Measurements from ENCODE around the gene MS4A1. TPM values are rescaled to one million over a fixed set of nuclear protein-coding genes. Genes with fewer than 3 reads are reported as not detected.

MS4A1 gene
- total RNA-seq, 1 experiment from 2014 or later: not detected

DNA sequence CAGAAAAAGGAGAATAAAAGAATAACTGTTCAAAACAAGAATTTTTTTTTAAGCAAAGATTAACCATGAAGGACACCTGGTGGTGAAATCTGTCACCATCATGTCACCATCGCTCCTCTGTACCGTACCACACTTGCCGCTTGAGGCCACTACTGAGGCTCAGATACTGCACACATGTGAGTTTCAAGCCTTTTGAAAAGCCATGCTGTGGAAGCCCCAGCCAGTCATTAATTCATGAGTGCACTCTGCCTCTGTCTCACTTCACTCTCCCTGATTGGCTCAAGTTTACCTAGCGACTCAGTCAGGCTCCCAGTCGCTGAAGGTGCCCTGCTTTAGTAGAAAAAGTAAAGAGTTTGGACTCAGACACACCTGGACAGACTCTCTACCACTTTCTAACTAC lies 30.3 kb downstream of the MS4A1 start:
- peak; percentile 5 for DNase-seq (ENCODE audit: unreplicated experiment)
- no peaks in the 10 kb centered on the region for H3K9me3 Mint-ChIP-seq (ENCODE audit: unreplicated experiment)
- H3K27me3 Mint-ChIP-seq (ENCODE audit: insufficient read depth, unreplicated experiment): no peaks in the 10 kb centered on the region
- TF ChIP-seq, protein P1, sequence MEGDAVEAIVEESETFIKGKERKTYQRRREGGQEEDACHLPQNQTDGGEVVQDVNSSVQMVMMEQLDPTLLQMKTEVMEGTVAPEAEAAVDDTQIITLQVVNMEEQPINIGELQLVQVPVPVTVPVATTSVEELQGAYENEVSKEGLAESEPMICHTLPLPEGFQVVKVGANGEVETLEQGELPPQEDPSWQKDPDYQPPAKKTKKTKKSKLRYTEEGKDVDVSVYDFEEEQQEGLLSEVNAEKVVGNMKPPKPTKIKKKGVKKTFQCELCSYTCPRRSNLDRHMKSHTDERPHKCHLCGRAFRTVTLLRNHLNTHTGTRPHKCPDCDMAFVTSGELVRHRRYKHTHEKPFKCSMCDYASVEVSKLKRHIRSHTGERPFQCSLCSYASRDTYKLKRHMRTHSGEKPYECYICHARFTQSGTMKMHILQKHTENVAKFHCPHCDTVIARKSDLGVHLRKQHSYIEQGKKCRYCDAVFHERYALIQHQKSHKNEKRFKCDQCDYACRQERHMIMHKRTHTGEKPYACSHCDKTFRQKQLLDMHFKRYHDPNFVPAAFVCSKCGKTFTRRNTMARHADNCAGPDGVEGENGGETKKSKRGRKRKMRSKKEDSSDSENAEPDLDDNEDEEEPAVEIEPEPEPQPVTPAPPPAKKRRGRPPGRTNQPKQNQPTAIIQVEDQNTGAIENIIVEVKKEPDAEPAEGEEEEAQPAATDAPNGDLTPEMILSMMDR (IDR thresholded peaks at IDR 0.05; ENCODE audit: unreplicated experiment): no peak
- no peaks in the 10 kb centered on the region for H3K4me1 Mint-ChIP-seq (ENCODE audit: insufficient read depth, unreplicated experiment)
- ChIA-PET CTCF (interaction anchor here (0.6 kb wide), 1 partner anchor 578 kb away, joined by 3 read pairs; no protein-coding TSS in a partner anchor), POLR2A (interaction anchor here (0.6 kb wide), 1 partner anchor 18 kb away, joined by 3 read pairs; no protein-coding TSS in a partner anchor)
- H3K36me3 Mint-ChIP-seq (ENCODE audit: insufficient read depth, unreplicated experiment): no peaks in the 10 kb centered on the region
- H3K27ac Mint-ChIP-seq (ENCODE audit: low read depth, unreplicated experiment): no peak overlapping the region
- BruUV-seq (replicated peaks): no TSS peak
- intact Hi-C loops (cut with micrococcal nuclease): loop anchor here (5.0 kb wide), 1 partner anchor 124 kb away; no protein-coding TSS in a partner anchor
- H3K4me3 Mint-ChIP-seq (ENCODE audit: unreplicated experiment): no peak overlapping the region

GRCh38 chr11:60492488-60493009 lies 36.9 kb downstream of the MS4A1 start, which contains the start of gene MS4A12:
Gene MS4A12 (plus strand): TSS chr11:60492778. CDS start chr11:60497319, 4,541 bp downstream.
- CTCF ChIA-PET: interaction anchor here (0.7 kb wide), 1 partner anchor 14 kb away, joined by 3 read pairs; no protein-coding TSS in a partner anchor
- no TSS peak for BruUV-seq (replicated peaks)
- Mint-ChIP-seq H3K27ac (ENCODE audit: low read depth, unreplicated experiment) (no peak within 1 kb of the TSS), H3K4me3 (ENCODE audit: unreplicated experiment) (no peak within 1 kb of the TSS), H3K36me3 (ENCODE audit: insufficient read depth, unreplicated experiment) (no peaks in the 10 kb centered on the region), H3K9me3 (ENCODE audit: unreplicated experiment) (no peaks in the 10 kb centered on the region), H3K4me1 (ENCODE audit: insufficient read depth, unreplicated experiment) (no peaks in the 10 kb centered on the region), H3K27me3 (ENCODE audit: insufficient read depth, unreplicated experiment) (peaks cover 11% of the 10 kb centered on the region)
- POLR2A ChIA-PET: no interaction called here
- no peak for DNase-seq (ENCODE audit: unreplicated experiment)
- TF ChIP-seq, protein P1 (IDR thresholded peaks at IDR 0.05; ENCODE audit: unreplicated experiment): no peak
- intact Hi-C loops (cut with micrococcal nuclease): no loop called here

DNA sequence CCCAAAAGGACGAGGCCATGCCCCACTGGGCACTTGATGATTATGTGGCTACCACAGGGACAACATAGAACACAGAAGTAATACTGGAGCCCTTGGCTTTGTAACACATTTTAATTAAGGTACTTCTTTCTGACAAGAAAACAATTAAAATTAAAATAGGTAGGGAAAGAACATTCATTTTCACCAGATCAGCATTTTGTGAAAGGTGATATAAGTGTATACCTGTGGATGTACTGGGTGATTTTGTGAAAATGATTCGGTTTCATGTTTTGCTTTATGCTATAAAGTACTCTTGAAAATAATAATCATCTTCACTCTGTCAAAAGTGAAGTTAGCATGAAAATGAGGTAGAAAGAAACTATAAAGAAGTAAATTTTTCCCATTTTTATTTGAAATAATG lies 37.8 kb downstream of the MS4A1 start:
- DNase-seq (ENCODE audit: unreplicated experiment): no peak
- H3K4me3 Mint-ChIP-seq (ENCODE audit: unreplicated experiment): no peak overlapping the region
- TF ChIP-seq, protein P1 (IDR thresholded peaks at IDR 0.05; ENCODE audit: unreplicated experiment): no peak
- H3K4me1 Mint-ChIP-seq (ENCODE audit: insufficient read depth, unreplicated experiment): no peaks in the 10 kb centered on the region
- no TSS peak for BruUV-seq (replicated peaks)
- ChIA-PET CTCF (no interaction called here), POLR2A (no interaction called here)
- no peaks in the 10 kb centered on the region for H3K9me3 Mint-ChIP-seq (ENCODE audit: unreplicated experiment)
- no peak overlapping the region for H3K27ac Mint-ChIP-seq (ENCODE audit: low read depth, unreplicated experiment)
- intact Hi-C loops (cut with micrococcal nuclease): no loop called here
- no peaks in the 10 kb centered on the region for H3K36me3 Mint-ChIP-seq (ENCODE audit: insufficient read depth, unreplicated experiment)
- peaks cover 11% of the 10 kb centered on the region for H3K27me3 Mint-ChIP-seq (ENCODE audit: insufficient read depth, unreplicated experiment)

DNA sequence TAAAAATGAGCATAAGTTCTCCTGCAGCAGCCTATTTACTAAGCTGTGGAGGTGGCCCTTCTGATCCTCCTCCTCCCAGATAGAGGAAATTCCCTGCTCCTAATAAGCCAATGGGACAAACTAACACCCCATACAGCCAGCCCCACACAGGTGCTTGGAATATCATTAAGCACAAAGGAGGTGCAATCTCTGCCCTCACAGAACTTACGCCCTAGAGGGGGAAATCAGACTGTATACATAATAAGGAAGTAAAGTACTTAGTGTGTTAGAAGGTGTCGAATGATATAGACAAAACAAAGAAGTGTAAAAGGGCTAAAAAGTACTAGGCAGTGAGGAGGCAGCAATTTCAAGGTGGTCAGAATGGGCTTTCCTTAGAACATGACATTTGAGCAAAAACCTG lies 42.8 kb downstream of the MS4A1 start:
- no peak for DNase-seq (ENCODE audit: unreplicated experiment)
- POLR2A ChIA-PET: no interaction called here
- no peaks in the 10 kb centered on the region for H3K36me3 Mint-ChIP-seq (ENCODE audit: insufficient read depth, unreplicated experiment)
- TF ChIP-seq, protein P1 (IDR thresholded peaks at IDR 0.05; ENCODE audit: unreplicated experiment): no peak
- H3K9me3 Mint-ChIP-seq (ENCODE audit: unreplicated experiment): no peaks in the 10 kb centered on the region
- H3K27ac Mint-ChIP-seq (ENCODE audit: low read depth, unreplicated experiment): no peak overlapping the region
- intact Hi-C loops (cut with micrococcal nuclease): no loop called here
- CTCF ChIA-PET: interaction anchor here (0.9 kb wide), 1 partner anchor 51 kb away, joined by 3 read pairs; no protein-coding TSS in a partner anchor
- no peak overlapping the region for H3K4me3 Mint-ChIP-seq (ENCODE audit: unreplicated experiment)
- BruUV-seq (replicated peaks): no TSS peak
- no peaks in the 10 kb centered on the region for H3K27me3 Mint-ChIP-seq (ENCODE audit: insufficient read depth, unreplicated experiment)
- no peaks in the 10 kb centered on the region for H3K4me1 Mint-ChIP-seq (ENCODE audit: insufficient read depth, unreplicated experiment)
